ENCODE data around the gene NDUFA3. TPM values are rescaled to one million over a fixed set of nuclear protein-coding genes. Genes with fewer than 3 reads are reported as not detected.

NDUFA3 gene
- polyA plus RNA-seq, 3 donors, result 46.4 to 396 (median 333) TPM

DNA sequence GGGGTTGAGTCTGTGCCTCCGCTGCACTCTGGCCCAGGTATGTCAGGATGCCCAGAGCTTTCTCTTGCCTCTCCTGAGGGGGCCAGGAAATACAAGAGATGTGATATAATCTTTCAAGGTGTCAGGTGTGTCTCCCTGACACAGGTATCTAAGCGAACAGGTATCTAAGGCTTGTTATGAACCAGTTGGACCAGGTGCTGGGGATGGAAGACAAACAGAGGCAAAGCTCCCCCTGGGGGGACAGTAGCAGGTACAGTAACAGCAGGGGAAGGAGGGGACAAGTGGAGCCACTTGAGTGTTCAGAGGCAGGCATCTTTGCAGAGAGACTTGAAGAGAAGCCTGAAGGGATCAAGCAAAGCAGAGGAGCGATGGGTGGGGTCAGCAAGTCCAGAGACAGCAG, 54.3 kb downstream of the NDUFA3 start:
- H4K20me1 ChIP-seq (ENCODE audit: insufficient read depth, low read length), result peaks cover 74% of the 10 kb centered on the region
- peak overlapping the region in 2 of 7 donors; percentile 35 to 66 for H3K27ac Mint-ChIP-seq
- no peaks in the 10 kb centered on the region for H3K9me3 ChIP-seq (replicated peaks in 1 of 2; ENCODE audit: control insufficient read depth in 1 of 2, insufficient read depth in 1 of 2, low read length in 2 of 2)
- intact Hi-C loops (cut with micrococcal nuclease), result no loop called here
- no peak for DNase-seq
- H3K4me1 ChIP-seq (ENCODE audit: control insufficient read depth in 1 of 2, insufficient read depth in 2 of 2, low read length in 2 of 2), result peaks cover 29 to 37% of the 10 kb centered on the region in 2 donors
- H3K36me3 ChIP-seq (replicated peaks in 1 of 2; ENCODE audit: control insufficient read depth in 1 of 2, insufficient read depth in 2 of 2, low read length in 2 of 2), result peaks cover 59 to 62% of the 10 kb centered on the region in 2 donors
- H3K27me3 ChIP-seq (ENCODE audit: control insufficient read depth in 2 of 2, insufficient read depth in 2 of 2, low read length in 2 of 2), result no peaks in the 10 kb centered on the region
- H3K36me3 Mint-ChIP-seq, result peaks cover 51 to 60% of the 10 kb centered on the region in 2 donors
- H3K27me3 Mint-ChIP-seq (ENCODE audit: low read depth in 3 of 3), result peaks cover 0 to 4% (median 0%) of the 10 kb centered on the region in 3 donors
- no peak overlapping the region for H3K4me3 ChIP-seq (replicated peaks in 1 of 3; ENCODE audit: low read depth in 2 of 3, low read length in 3 of 3)
- H2AFZ ChIP-seq (ENCODE audit: insufficient read depth, low read depth, low read length, poor library complexity, severe bottlenecking), result no peak overlapping the region
- WGBS (ENCODE audit: insufficient coverage), result 100% methylated on average over 3 of the region's 3 CpGs
- H3K9ac ChIP-seq (ENCODE audit: insufficient read depth, low read length, poor library complexity, severe bottlenecking), result no peak overlapping the region
- no peak overlapping the region for H3K27ac ChIP-seq (ENCODE audit: low read depth in 1 of 2, low read length in 2 of 2)
- H3K9me3 Mint-ChIP-seq, result no peaks in the 10 kb centered on the region
- no peak overlapping the region for H3K4me2 ChIP-seq (replicated peaks; ENCODE audit: extremely low read depth, low read length, poor library complexity, severe bottlenecking)
- no peak overlapping the region for H3K4me3 Mint-ChIP-seq
- H3K79me2 ChIP-seq (ENCODE audit: insufficient read depth, low read length), result peaks cover 48% of the 10 kb centered on the region
- peaks cover 35% of the 10 kb centered on the region for H3K4me1 Mint-ChIP-seq
- TF ChIP-seq, protein P1, sequence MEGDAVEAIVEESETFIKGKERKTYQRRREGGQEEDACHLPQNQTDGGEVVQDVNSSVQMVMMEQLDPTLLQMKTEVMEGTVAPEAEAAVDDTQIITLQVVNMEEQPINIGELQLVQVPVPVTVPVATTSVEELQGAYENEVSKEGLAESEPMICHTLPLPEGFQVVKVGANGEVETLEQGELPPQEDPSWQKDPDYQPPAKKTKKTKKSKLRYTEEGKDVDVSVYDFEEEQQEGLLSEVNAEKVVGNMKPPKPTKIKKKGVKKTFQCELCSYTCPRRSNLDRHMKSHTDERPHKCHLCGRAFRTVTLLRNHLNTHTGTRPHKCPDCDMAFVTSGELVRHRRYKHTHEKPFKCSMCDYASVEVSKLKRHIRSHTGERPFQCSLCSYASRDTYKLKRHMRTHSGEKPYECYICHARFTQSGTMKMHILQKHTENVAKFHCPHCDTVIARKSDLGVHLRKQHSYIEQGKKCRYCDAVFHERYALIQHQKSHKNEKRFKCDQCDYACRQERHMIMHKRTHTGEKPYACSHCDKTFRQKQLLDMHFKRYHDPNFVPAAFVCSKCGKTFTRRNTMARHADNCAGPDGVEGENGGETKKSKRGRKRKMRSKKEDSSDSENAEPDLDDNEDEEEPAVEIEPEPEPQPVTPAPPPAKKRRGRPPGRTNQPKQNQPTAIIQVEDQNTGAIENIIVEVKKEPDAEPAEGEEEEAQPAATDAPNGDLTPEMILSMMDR (IDR thresholded peaks at IDR 0.05), result no peak

Other genes with a start within 250 kb of the NDUFA3 start
- 100 to 1,000 TPM; 162 to 310 (median 254) TPM for gene MYADM, start 235.0 kb upstream of the NDUFA3 start, polyA plus RNA-seq
- under 1 TPM in 1 of 3 donors, not detected in 2; 0.01 TPM for gene PRKCG, start 220.7 kb upstream of the NDUFA3 start, polyA plus RNA-seq
- gene CACNG7, start 193.6 kb upstream of the NDUFA3 start, polyA plus RNA-seq, result not detected
- under 1 TPM in 1 of 3 donors, not detected in 2; 0.05 TPM for gene CACNG8, start 139.9 kb upstream of the NDUFA3 start, polyA plus RNA-seq
- gene CACNG6, start 111.2 kb upstream of the NDUFA3 start, polyA plus RNA-seq, result under 1 TPM in 2 of 3 donors, not detected in 1; 0.08 to 0.18 TPM
- gene VSTM1, start 39.0 kb upstream of the NDUFA3 start, polyA plus RNA-seq, result 100 to 1,000 TPM in 2 of 3 donors, 1 to 10 TPM in 1; 3.7 to 172 (median 137) TPM
- 1 to 10 TPM in 1 of 3 donors, under 1 TPM in 1, not detected in 1; 0.89 to 1.2 TPM for gene TARM1, start 21.5 kb upstream of the NDUFA3 start, polyA plus RNA-seq
- 100 to 1,000 TPM in 2 of 3 donors, 10 to 100 TPM in 1; 81.4 to 270 (median 126) TPM for gene OSCAR, start 2.1 kb upstream of the NDUFA3 start, polyA plus RNA-seq
- 10 to 100 TPM in 1 of 3 donors, 1 to 10 TPM in 2; 7.0 to 11.5 (median 9.5) TPM for gene TFPT, start 12.8 kb downstream of the NDUFA3 start, polyA plus RNA-seq
- 10 to 100 TPM; 34.4 to 51.8 (median 37.6) TPM for gene PRPF31, start 12.9 kb downstream of the NDUFA3 start, polyA plus RNA-seq
- 10 to 100 TPM in 1 of 3 donors, 1 to 10 TPM in 2; 3.0 to 22.5 (median 4.2) TPM for gene CNOT3, start 34.9 kb downstream of the NDUFA3 start, polyA plus RNA-seq
- 1 to 10 TPM; 3.4 to 5.4 (median 4.2) TPM for gene LENG1, start 56.9 kb downstream of the NDUFA3 start, polyA plus RNA-seq
- gene TMC4, start 70.3 kb downstream of the NDUFA3 start, polyA plus RNA-seq, result 1 to 10 TPM; 1.5 to 2.5 (median 2.1) TPM
- gene MBOAT7, start 86.7 kb downstream of the NDUFA3 start, polyA plus RNA-seq, result 100 to 1,000 TPM in 2 of 3 donors, 10 to 100 TPM in 1; 84.0 to 115 (median 111) TPM
- 100 to 1,000 TPM in 2 of 3 donors, 10 to 100 TPM in 1; 59.3 to 125 (median 109) TPM for gene TSEN34, start 88.5 kb downstream of the NDUFA3 start, polyA plus RNA-seq
- 1,000 to 10,000 TPM in 1 of 3 donors, 100 to 1,000 TPM in 2; 756 to 4,259 (median 983) TPM for gene RPS9, start 98.0 kb downstream of the NDUFA3 start, polyA plus RNA-seq
- gene LILRB3, start 120.2 kb downstream of the NDUFA3 start, polyA plus RNA-seq, result 100 to 1,000 TPM in 2 of 3 donors, 10 to 100 TPM in 1; 62.9 to 455 (median 104) TPM
- 100 to 1,000 TPM in 2 of 3 donors, 10 to 100 TPM in 1; 65.7 to 150 (median 143) TPM for gene LILRA6, start 139.9 kb downstream of the NDUFA3 start, polyA plus RNA-seq
- 1 to 10 TPM in 1 of 3 donors, under 1 TPM in 2; 0.14 to 1.1 (median 0.17) TPM for gene LILRB5, start 154.4 kb downstream of the NDUFA3 start, polyA plus RNA-seq
- 100 to 1,000 TPM; 111 to 574 (median 172) TPM for gene LILRB2, start 178.3 kb downstream of the NDUFA3 start, polyA plus RNA-seq
- 100 to 1,000 TPM; 348 to 580 (median 516) TPM for gene LILRA5, start 210.3 kb downstream of the NDUFA3 start, polyA plus RNA-seq
- gene LILRA4, start 236.3 kb downstream of the NDUFA3 start, polyA plus RNA-seq, result 1 to 10 TPM in 2 of 3 donors, under 1 TPM in 1; 0.07 to 3.4 (median 2.2) TPM